ENCODE measurements around the gene KIFAP3.
"Not testable (repeated sequence)": the region's sequence is repeated elsewhere in the genome, so short reads cannot be mapped to it uniquely, and the experiment has no call there.

Gene KIFAP3

DNA sequence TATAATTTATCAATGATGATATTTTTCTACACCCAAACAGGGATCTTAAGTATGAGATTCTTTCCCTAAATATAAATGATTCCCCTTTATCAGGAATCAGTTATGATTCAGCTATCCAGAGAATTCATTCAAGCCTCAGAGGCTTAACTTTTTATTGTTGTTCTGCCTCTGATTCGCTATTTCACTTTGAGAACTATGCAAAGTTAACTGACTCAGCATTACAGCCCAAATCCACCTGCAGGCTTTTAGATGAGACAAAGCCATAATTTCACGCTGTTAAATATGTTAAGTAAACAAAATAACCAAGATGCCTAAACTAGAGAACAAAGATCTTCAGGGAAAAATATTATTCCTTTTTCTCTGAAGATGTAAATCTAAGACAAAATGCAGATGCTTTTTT is 189.3 kb downstream of the KIFAP3 start:
- no peak for DNase-seq

DNA sequence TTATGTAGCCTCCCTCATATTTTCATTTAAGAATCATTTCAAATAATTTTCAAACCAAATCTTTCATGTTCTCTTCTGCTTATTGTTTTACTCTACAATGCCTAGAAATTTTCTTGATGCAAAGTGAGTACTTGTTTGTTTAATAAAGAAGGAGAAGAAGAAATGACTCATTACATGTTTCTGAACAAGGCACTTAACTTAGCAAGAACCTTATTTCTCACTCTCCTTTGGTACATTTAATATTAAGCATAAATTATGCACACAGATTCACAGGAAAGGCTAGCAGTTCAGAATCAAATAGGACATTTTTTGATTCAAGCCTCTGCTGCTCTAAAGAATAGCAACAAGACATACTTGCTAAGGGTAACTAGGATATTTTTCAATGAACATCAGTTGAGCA is 189.9 kb downstream of the KIFAP3 start:
- no peak for DNase-seq

DNA sequence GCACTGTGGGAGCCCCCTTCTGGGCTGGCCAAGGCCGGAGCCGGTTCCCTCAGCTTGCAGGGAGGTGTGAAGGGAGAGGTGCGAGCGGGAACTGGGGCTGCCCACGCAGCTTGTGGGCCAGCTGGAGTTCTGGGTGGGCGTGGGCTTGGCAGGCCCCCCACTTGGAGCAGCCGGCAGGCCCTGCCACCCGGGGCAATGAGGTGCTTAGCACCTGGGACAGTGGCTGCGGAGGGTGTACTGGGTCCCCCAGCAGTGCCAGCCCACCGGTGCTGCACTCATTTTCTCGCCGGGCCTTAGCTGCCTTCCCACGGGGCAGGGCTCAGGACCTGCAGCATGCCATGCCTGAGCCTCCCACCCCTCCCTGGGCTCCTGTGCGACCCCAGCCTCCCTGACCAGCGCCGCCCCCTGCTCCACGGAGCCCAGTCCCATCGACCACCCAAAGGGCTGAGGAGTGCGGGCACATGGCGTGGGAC is 192.4 kb downstream of the KIFAP3 start:
- DNase-seq: no peak

DNA sequence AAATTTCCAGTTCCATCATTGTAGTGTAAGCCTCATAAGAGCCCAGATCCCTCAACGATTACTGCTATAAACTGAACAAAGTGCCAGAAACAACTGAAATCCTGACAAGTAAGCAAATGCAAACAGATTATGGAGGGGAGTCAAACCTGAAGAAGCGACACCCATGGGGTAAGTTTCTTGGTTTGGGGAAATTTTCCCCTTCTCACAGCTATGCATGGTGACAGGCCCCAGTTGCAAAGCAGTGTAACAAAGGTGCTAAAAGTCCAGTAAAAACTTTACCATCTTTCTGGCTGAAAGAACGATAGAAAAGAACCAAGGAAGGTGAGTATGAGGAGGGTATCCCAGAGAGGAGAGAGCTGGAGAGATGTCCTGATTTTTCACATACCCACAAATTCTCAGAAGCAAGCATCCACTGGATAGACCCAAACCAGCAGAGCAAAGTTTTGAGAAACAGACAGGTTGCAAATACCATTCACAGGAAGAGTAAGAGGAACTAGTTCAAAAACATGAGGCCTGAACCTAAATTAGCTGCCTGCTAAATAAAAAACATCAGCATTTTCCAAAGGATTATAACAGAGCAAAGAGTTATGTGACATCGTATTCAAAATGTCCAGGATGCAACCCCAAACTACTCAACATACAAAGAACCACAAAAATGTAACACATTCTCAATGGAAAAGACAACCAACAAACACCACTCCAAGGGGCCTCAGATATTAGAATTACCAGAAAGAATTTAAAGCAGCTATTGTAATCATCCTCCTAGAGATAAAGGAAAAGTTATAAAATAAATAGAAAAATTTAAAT is 195.3 kb downstream of the KIFAP3 start:
- no peak for DNase-seq

DNA sequence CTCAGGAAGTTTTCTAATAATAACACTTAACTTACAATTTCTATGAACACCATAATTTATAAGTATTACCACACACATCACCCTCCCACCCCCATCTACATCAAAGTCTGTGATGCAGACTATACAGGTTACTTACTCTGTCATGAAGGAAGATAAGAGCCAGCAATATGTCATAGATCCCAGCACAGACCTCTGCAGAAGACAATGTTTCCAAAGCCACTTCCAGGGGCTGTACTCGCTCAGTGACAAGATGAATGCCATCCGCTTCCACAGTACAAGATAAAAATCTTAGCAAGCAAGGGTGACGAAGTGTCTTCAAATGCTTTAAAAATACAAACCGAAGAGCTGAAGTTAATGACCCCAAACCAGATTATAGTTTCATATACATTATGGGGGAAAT is 196.0 kb downstream of the KIFAP3 start:
- no peak for DNase-seq

DNA sequence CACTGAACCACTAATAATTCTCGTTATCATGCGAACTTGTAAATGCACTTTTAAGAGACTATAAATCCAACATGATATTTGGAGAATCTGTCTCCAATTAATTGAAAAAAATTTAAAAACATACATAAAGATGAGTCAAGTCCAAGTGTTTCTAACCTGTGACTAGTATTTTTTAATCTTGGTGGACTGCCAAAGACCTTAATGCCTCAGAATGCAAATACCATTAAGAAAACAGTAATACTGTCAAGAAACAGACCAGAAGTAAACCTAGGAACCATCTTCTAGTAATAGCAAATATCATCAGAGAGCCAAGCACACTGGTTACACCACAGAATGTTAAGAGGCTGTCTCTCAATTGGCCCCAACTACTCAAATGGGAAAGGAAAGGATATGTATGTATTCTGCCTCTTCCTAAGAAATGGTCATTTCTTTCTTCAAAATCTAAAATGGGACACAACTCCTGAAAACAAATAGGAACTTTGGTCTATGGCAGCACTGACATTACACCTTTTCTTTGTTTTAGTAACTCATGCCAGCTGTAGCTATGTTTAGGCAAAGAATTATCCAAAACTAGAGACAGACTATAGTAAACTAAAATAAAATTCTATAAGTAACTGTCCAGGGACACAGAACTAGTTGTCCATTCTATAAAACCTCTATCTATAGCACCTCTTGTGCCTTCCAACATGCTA is 196.5 kb downstream of the KIFAP3 start:
- DNase-seq: no peak

DNA sequence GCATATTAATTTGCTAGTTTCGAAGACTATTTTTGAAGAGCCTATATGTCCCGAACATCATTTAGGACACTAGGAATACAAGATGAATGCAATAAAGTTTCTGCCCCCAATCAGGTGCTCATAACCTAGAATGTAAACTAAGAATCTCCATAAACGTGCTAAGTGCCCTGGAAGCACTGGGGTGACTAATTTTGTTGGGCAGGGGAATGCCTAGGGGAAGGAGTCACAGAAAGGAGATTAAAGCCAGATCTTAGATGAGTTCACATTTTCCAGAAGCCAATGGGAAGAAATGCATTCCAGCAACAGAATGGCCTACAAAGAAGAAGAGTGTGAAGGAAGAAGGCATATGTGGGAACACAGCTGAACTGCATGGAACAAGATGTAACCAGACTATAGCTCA is 200.3 kb downstream of the KIFAP3 start:
- DNase-seq: no peak

DNA sequence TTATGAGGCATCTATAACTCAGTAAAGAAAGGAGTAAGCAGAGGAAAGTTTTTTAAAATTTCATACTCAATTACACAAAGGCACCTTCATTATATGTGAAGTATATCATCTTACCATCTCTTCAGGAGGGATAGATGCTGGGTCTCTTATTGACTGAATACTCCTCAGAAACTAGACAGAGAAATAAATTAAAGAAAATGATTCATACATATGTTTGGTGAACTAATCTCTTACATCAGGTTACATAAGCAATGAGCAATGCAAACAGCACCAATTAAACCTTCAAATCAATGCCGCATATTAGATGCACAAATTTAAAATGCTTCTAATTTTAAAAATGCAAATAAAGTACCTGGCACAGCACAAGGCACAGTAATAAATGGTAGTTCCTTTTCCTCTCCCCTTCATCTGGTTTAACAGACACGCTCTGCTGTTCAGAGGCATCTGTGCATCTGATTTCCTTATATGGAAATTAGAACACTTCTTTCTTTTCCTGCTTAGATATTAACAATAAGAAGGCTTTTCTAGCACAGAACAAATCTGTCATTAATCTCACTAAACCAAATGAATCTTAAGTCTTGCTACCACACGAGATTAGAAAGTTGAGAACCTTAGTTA is 200.8 kb downstream of the KIFAP3 start:
- no peak for DNase-seq

DNA sequence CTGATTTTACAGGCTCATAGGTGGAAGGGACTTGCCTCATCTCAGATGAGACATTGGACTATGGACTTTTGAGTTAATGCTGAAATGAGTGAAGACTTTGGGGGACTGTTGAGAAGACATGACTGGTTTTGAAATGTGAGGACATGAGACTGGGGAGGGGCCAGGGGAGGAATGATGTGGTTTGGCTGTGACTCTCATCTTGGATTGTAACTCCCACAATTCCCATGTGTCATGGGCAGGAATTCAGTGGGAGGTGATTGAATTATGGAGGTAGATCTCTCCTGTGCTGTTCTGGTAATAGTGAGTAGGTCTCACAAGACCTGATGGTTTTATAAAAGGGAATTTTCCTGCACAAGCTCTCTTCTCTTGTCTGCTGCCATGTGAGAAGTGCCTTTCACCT is 201.6 kb downstream of the KIFAP3 start:
- DNase-seq: no peak

DNA sequence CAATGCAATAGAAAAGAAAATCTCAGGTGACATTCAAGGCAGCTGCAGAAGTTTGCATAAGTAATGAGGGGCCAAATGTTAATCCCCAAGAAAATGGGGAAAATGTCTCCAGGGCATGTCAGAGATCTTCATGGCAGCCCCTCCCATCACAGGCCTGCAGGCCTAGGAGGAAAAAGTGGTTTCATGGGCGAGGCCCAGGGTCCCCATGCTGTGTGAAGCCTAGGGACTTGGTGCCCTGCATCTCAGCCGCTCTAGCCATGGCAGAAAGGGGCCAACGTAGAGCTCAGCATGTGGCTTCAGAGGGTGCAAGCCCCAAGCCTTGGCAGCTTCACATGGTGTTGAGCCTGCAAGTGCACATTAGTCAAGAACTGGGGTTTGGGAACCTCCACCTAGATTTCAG is 202.5 kb downstream of the KIFAP3 start:
- not testable (repeated sequence) for DNase-seq

Measured in RPMI8226 (cell line).